Neural cell (in vitro differentiated cells): ENCODE measurements around the gene ACAD11. TPM values are rescaled to one million over a fixed set of nuclear protein-coding genes. Genes with fewer than 3 reads are reported as not detected.

Source experiments
- H2AFZ ChIP-seq: fragments of 200-600, 300-800 bp; sonication (generic), shearing (Covaris generic); 2 replicates; pipeline ENCODE4 v1.6.0; 2014; ENCODE audit warnings: low read depth, mild to moderate bottlenecking, antibody characterized with exemption, low read length, moderate library complexity
- H3F3A ChIP-seq: fragments of 200-600 bp; shearing (Covaris generic); 2 replicates; pipeline ENCODE4 v1.6.1; 2016; ENCODE audit warnings: mild to moderate bottlenecking, moderate library complexity, mixed read lengths, antibody characterized with exemption, low read length; ENCODE audit not compliant: insufficient read depth, poor library complexity, severe bottlenecking
- H3K27ac ChIP-seq: fragments of 200-600, 300-800 bp; sonication (generic), shearing (Covaris generic); 2 replicates; pipeline ENCODE4 v1.5.1; 2014; ENCODE audit warnings: mild to moderate bottlenecking, low read length, moderate library complexity
- H3K27me3 ChIP-seq: fragments of 300-800, 200-600 bp; sonication (generic), shearing (Covaris generic); 2 replicates; pipeline ENCODE4 v1.6.0; 2014; ENCODE audit warnings: mild to moderate bottlenecking, low read depth, low read length, moderate library complexity; ENCODE audit not compliant: insufficient read depth
- H3K36me3 ChIP-seq: fragments of 300-800, 200-600 bp; sonication (generic), shearing (Covaris generic); 2 replicates; pipeline ENCODE4 v1.5.1; 2014; ENCODE audit warnings: mild to moderate bottlenecking, antibody characterized with exemption, low read length, moderate library complexity; ENCODE audit not compliant: insufficient read depth
- H3K4me2 ChIP-seq: fragments of 300-800, 200-600 bp; sonication (generic), shearing (Covaris generic); 2 replicates; pipeline ENCODE4 v1.6.0; 2014; ENCODE audit warnings: mild to moderate bottlenecking, low read length
- H3K4me3 ChIP-seq: fragments of 300-800, 200-600 bp; sonication (generic), shearing (Covaris generic); 2 replicates; pipeline ENCODE4 v1.5.1; 2014; ENCODE audit warnings: mild to moderate bottlenecking, low read length, moderate library complexity
- H3K79me2 ChIP-seq: fragments of 200-600 bp; shearing (Covaris generic); replicated peaks from 2 replicates; pipeline ENCODE4 v1.6.0; 2014; ENCODE audit warnings: mild to moderate bottlenecking, low read length, moderate library complexity; ENCODE audit not compliant: insufficient read depth
- H3K9ac ChIP-seq: fragments of 300-800, 200-600 bp; sonication (generic), shearing (Covaris generic); 2 replicates; pipeline ENCODE4 v1.6.1; 2016; ENCODE audit warnings: mild to moderate bottlenecking, low read length, mixed read lengths
- H3K9me2 ChIP-seq: fragments of 200-600 bp; shearing (Covaris generic); 2 replicates; pipeline ENCODE4 v1.6.1; 2016; ENCODE audit warnings: mild to moderate bottlenecking, low read length, mixed read lengths; ENCODE audit not compliant: insufficient read depth
- H3K9me3 ChIP-seq: fragments of 200-600, 300-800 bp; sonication (generic), shearing (Covaris generic); 2 replicates; pipeline ENCODE4 v1.6.1; 2016; ENCODE audit warnings: mild to moderate bottlenecking, mixed run types, low read length, moderate library complexity, mixed read lengths
- H4K20me1 ChIP-seq: fragments of 200-600 bp; shearing (Covaris generic); 2 replicates; pipeline ENCODE4 v1.6.1; 2016; ENCODE audit warnings: mild to moderate bottlenecking, mixed run types; ENCODE audit not compliant: insufficient read depth
- EP300 ChIP-seq: fragments of 450-650 bp; conservative IDR thresholded peaks from 2 replicates; pipeline ENCODE4 v1.6.1; 2014; ENCODE audit warnings: antibody characterized with exemption, mild to moderate bottlenecking, moderate library complexity; ENCODE audit not compliant: poor library complexity, severe bottlenecking
- EZH2 ChIP-seq: fragments of 200-600, 300-800 bp; shearing (Covaris generic), sonication (generic); IDR thresholded peaks from 2 replicates; pipeline ENCODE4 v1.6.1; 2014; ENCODE audit warnings: antibody characterized with exemption, low read length, borderline replicate concordance, mild to moderate bottlenecking; ENCODE audit not compliant: insufficient read depth, poor library complexity, severe bottlenecking
- MXI1 ChIP-seq: fragments of 450-650 bp; conservative IDR thresholded peaks from 2 replicates; pipeline ENCODE4 v1.6.1; 2014; ENCODE audit warnings: antibody characterized with exemption, mild to moderate bottlenecking; ENCODE audit not compliant: poor library complexity, severe bottlenecking
- POLR2AphosphoS5 ChIP-seq: IDR thresholded peaks from 2 replicates; pipeline ENCODE4 v1.6.1; 2012
- RAD21 ChIP-seq: fragments of 450-650 bp; conservative IDR thresholded peaks from 2 replicates; pipeline ENCODE4 v1.6.1; 2014; ENCODE audit warnings: antibody characterized with exemption, mild to moderate bottlenecking, moderate library complexity
- SMC3 ChIP-seq: fragments of 450-650 bp; conservative IDR thresholded peaks from 2 replicates; pipeline ENCODE4 v1.6.1; 2014; ENCODE audit warnings: antibody characterized with exemption, mild to moderate bottlenecking, moderate library complexity; ENCODE audit not compliant: poor library complexity
- TAF1 ChIP-seq: IDR thresholded peaks from 2 replicates; pipeline ENCODE4 v1.6.1; 2012; ENCODE audit warnings: low read depth
- polyA plus RNA-seq: library from polyadenylated mRNA; depleted of rRNA; stranded (reverse); fragments of >200 nt; gene quantifications from 2 replicates; pipeline ENCODE4 v1.2.3, GENCODE V29; 2014
- TF ChIP-seq, protein P1 (sequence below): fragments of 450-650 bp; IDR thresholded peaks from 2 replicates; pipeline ENCODE4 v1.5.1; 2014; ENCODE audit warnings: antibody characterized with exemption, mild to moderate bottlenecking, moderate library complexity; ENCODE audit not compliant: poor library complexity, severe bottlenecking
- TF ChIP-seq, protein P2 (sequence below): IDR thresholded peaks from 2 replicates; pipeline ENCODE4 v1.6.1; 2012; ENCODE audit warnings: borderline replicate concordance

Gene ACAD11
- polyA plus RNA-seq, 1 donor from 2014 or later = 19.2 TPM

DNA sequence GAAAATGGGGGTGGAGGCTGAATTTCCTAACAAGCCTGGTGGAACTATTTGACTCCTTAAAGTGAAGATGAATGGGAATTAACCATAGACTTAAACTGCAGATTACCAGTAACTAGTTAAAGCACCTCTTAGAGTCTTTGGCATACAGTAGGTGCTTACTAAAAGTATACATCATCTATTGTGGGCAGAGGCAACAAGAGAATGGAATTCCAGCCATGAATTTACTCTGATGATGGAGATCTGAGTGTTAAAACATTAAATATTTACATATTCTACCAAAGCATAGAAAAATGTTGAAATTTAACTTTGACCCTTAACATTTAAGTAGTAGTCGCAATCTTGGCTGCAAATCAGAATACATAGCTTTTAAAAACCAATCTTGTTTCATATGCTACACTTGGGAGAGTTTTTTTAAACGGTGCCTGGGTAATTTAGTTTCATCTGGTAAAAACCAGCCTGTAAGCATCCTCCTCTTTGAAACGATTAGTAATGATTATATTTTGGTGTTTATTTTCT is 5.7 kb upstream of the ACAD11 start:
- Histone ChIP-seq H3K36me3 (no peaks in the 10 kb centered on the region), H3K9me3 (no peaks in the 10 kb centered on the region), H3F3A (no peaks in the 10 kb centered on the region), H3K4me3 (no peak overlapping the region), H3K4me2 (no peak overlapping the region), H3K27me3 (no peaks in the 10 kb centered on the region), H3K9me2 (no peaks in the 10 kb centered on the region), H3K27ac (no peak overlapping the region), H4K20me1 (no peaks in the 10 kb centered on the region), H3K79me2 (peaks cover 34% of the 10 kb centered on the region), H2AFZ (no peak overlapping the region), H3K9ac (no peak overlapping the region)
- TF ChIP-seq, protein P1, sequence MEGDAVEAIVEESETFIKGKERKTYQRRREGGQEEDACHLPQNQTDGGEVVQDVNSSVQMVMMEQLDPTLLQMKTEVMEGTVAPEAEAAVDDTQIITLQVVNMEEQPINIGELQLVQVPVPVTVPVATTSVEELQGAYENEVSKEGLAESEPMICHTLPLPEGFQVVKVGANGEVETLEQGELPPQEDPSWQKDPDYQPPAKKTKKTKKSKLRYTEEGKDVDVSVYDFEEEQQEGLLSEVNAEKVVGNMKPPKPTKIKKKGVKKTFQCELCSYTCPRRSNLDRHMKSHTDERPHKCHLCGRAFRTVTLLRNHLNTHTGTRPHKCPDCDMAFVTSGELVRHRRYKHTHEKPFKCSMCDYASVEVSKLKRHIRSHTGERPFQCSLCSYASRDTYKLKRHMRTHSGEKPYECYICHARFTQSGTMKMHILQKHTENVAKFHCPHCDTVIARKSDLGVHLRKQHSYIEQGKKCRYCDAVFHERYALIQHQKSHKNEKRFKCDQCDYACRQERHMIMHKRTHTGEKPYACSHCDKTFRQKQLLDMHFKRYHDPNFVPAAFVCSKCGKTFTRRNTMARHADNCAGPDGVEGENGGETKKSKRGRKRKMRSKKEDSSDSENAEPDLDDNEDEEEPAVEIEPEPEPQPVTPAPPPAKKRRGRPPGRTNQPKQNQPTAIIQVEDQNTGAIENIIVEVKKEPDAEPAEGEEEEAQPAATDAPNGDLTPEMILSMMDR = no peak
- TF ChIP-seq MXI1 (no peak), EP300 (no peak), POLR2AphosphoS5 (no peak), EZH2 (no peak), RAD21 (no peak), TAF1 (no peak), SMC3 (no peak)
- TF ChIP-seq, protein P2, sequence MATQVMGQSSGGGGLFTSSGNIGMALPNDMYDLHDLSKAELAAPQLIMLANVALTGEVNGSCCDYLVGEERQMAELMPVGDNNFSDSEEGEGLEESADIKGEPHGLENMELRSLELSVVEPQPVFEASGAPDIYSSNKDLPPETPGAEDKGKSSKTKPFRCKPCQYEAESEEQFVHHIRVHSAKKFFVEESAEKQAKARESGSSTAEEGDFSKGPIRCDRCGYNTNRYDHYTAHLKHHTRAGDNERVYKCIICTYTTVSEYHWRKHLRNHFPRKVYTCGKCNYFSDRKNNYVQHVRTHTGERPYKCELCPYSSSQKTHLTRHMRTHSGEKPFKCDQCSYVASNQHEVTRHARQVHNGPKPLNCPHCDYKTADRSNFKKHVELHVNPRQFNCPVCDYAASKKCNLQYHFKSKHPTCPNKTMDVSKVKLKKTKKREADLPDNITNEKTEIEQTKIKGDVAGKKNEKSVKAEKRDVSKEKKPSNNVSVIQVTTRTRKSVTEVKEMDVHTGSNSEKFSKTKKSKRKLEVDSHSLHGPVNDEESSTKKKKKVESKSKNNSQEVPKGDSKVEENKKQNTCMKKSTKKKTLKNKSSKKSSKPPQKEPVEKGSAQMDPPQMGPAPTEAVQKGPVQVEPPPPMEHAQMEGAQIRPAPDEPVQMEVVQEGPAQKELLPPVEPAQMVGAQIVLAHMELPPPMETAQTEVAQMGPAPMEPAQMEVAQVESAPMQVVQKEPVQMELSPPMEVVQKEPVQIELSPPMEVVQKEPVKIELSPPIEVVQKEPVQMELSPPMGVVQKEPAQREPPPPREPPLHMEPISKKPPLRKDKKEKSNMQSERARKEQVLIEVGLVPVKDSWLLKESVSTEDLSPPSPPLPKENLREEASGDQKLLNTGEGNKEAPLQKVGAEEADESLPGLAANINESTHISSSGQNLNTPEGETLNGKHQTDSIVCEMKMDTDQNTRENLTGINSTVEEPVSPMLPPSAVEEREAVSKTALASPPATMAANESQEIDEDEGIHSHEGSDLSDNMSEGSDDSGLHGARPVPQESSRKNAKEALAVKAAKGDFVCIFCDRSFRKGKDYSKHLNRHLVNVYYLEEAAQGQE = no peak

DNA sequence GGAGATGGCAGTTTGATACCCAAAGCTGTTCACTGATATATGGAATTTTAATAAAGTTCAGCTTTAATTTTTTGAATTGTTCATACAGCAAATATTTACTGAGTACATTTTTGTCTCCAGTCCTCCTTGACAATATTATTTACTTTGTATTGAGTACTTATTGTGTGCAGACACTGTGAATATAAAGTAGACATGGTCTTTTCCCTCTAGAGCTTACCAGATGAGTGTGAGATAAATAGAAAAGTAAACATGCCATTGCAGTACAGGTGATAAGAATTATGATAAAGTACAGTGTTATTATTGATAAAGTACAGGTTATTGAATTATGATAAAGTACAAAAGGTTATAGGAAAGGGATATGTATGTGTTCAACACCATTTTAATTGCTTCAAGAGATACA is 2.6 kb upstream of the ACAD11 start:
- Histone ChIP-seq H3K79me2 (peaks cover 35% of the 10 kb centered on the region), H2AFZ (no peak overlapping the region), H3K27me3 (no peaks in the 10 kb centered on the region), H3K4me2 (peak overlapping the region; percentile 82), H3K27ac (no peak overlapping the region), H3K4me3 (peak overlapping the region; percentile 90), H3K36me3 (no peaks in the 10 kb centered on the region), H3K9ac (no peak overlapping the region), H3K9me3 (no peaks in the 10 kb centered on the region), H3F3A (no peaks in the 10 kb centered on the region), H3K9me2 (no peaks in the 10 kb centered on the region), H4K20me1 (no peaks in the 10 kb centered on the region)
- TF ChIP-seq EP300 = no peak
- TF ChIP-seq RAD21 = no peak
- TF ChIP-seq POLR2AphosphoS5 = no peak
- TF ChIP-seq, protein P1 = no peak
- no peak for TF ChIP-seq MXI1
- no peak for TF ChIP-seq SMC3
- TF ChIP-seq, protein P2 = no peak
- no peak for TF ChIP-seq TAF1
- no peak for TF ChIP-seq EZH2
